CD4-positive, alpha-beta memory T cell (primary cell): ENCODE measurements around the gene RPL13A. TPM values are rescaled to one million over a fixed set of nuclear protein-coding genes. Genes with fewer than 3 reads are reported as not detected.

Source experiments
- CTCF ChIA-PET: fragments of 350-600 bp; sonication (Branson Sonifier 250); formaldehyde crosslinking; loops from one replicate; lab custom pipeline; 2021; ENCODE audit warnings: inconsistent platforms; ENCODE audit not compliant: partially characterized antibody; lab: Charles Lee
- POLR2A ChIA-PET: fragments of 350-600 bp; sonication (Branson Sonifier 250); formaldehyde crosslinking; loops from one replicate; lab custom pipeline; 2021; ENCODE audit not compliant: partially characterized antibody; lab: Charles Lee
- DNase-seq, 5 donors: peaks; one replicate each; pipeline versions ENCODE4 v3.0.0 to v3.0.0-alpha.2; 2020 to 2022; ENCODE audit warnings: mixed read lengths in 1 of 5
- H3K27ac ChIP-seq: one replicate; pipeline ENCODE4 v1.7.0; 2013; ENCODE audit warnings: low read depth, low read length
- H3K27me3 ChIP-seq: 2 replicates; pipeline ENCODE4 v1.7.0; 2013; ENCODE audit warnings: mild to moderate bottlenecking, low read length, moderate library complexity; ENCODE audit not compliant: insufficient read depth
- H3K36me3 ChIP-seq: 2 replicates; pipeline ENCODE4 v1.7.0; 2013; ENCODE audit warnings: mild to moderate bottlenecking, low read length, moderate library complexity; ENCODE audit not compliant: insufficient read depth
- H3K4me1 ChIP-seq: 2 replicates; pipeline ENCODE4 v1.7.0; 2013; ENCODE audit warnings: mild to moderate bottlenecking, low read length, moderate library complexity; ENCODE audit not compliant: insufficient read depth
- H3K4me3 ChIP-seq, 2 donors: one replicate each; pipeline ENCODE4 v1.7.0; 2013; ENCODE audit warnings: low read length in 2 of 2, mild to moderate bottlenecking in 1 of 2
- H3K9me3 ChIP-seq, 2 donors: one replicate each; pipeline ENCODE4 v1.7.0; 2013; ENCODE audit warnings: low read length in 2 of 2, control low read depth in 1 of 2; ENCODE audit not compliant: control insufficient read depth in 1 of 2
- H3K27ac Mint-ChIP-seq, 7 donors: one replicate each; pipeline ENCODE4 v1.8.0; 2020 to 2021; ENCODE audit warnings: mixed read lengths in 7 of 7, mild to moderate bottlenecking in 6 of 7, inconsistent platforms in 3 of 7, moderate library complexity in 3 of 7
- H3K27me3 Mint-ChIP-seq, 2 donors: one replicate each; pipeline ENCODE4 v1.8.0; 2020 to 2021; ENCODE audit warnings: mixed read lengths in 2 of 2
- H3K36me3 Mint-ChIP-seq, 2 donors: one replicate each; pipeline ENCODE4 v1.8.0; 2020 to 2021; ENCODE audit warnings: mixed read lengths in 2 of 2, inconsistent platforms in 1 of 2, mild to moderate bottlenecking in 1 of 2
- H3K4me1 Mint-ChIP-seq, 4 donors: one replicate each; pipeline ENCODE4 v1.8.0; 2020 to 2021; ENCODE audit warnings: mixed read lengths in 4 of 4, mild to moderate bottlenecking in 1 of 4
- H3K4me3 Mint-ChIP-seq, 8 donors: one replicate each; pipeline ENCODE4 v1.8.0; 2020 to 2021; ENCODE audit warnings: mixed read lengths in 8 of 8, mild to moderate bottlenecking in 7 of 8, moderate library complexity in 6 of 8, inconsistent platforms in 3 of 8
- H3K9me3 Mint-ChIP-seq, 8 donors: one replicate each; pipeline ENCODE4 v1.8.0; 2020 to 2021; ENCODE audit warnings: mixed read lengths in 8 of 8, mild to moderate bottlenecking in 5 of 8, inconsistent platforms in 3 of 8, moderate library complexity in 1 of 8
- intact Hi-C: fragments of 100-400 bp; cut with micrococcal nuclease; formaldehyde crosslinking; loops from one replicate; pipeline ENCODE4 v1.15.1; 2023
- polyA plus RNA-seq, 2 donors: library from polyadenylated mRNA; unstranded; fragments of 300-500 nt; fragmentation: Illumina TruSeq; gene quantifications; one replicate each; pipeline ENCODE4 v1.2.3, GENCODE V29; 2021
- total RNA-seq, 2 experiments: library from RNA; stranded (reverse); gene quantifications; one replicate each; pipeline ENCODE4 v1.2.3, GENCODE V29; 2021

The RPL13A gene
- total RNA-seq (1,000 to 10,000 TPM; 5,517 to 5,661 TPM), polyA plus RNA-seq (1,000 to 10,000 TPM; 1,827 to 3,046 TPM)

DNA sequence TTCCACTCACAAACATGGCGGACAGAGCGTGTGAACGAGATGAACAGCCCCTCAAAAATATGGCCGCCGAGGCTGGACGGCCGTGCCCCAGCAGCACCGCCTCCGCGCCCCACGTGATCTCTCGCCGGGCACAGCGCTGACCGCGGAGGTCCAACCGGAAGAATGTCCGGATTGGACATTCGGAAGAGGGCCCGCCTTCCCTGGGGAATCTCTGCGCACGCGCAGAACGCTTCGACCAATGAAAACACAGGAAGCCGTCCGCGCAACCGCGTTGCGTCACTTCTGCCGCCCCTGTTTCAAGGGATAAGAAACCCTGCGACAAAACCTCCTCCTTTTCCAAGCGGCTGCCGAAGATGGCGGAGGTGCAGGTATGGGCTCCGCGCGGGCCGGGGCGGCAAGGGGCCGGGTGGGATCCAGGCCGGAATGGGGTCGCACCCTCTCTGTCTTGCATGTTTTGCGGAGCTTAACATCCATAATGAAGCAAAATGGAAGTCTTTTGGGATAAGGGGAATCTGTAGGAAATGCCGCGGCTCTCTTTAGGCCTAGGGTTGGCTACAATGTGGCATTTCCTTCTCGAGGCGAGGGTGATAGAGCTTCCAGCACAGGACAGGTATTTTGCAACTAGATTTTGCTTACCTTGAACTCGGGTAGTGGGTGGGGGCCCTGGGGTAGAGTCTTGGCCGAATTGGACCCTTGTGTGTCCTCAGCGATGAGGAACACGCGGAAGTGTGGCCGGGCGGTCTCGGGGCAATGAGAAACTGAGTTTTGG lies at the start of gene RPL13A:
Gene RPL13A, plus strand, starts transcription at position 332 of the 769 bp plus-strand sequence. Its CDS starts 22 bp downstream, at position 354.
- peaks cover 0 to 12% (median 0%) of the 10 kb centered on the region in 8 donors for H3K9me3 Mint-ChIP-seq
- peaks cover 18 to 55% (median 36%) of the 10 kb centered on the region in 4 donors for H3K4me1 Mint-ChIP-seq
- DNase-seq = peak; percentile 98 to 100 (median 100)
- H3K4me1 ChIP-seq = peaks cover 39% of the 10 kb centered on the region
- no peaks in the 10 kb centered on the region for H3K9me3 ChIP-seq
- POLR2A ChIA-PET = interaction anchor here (0.6 to 4.5 kb wide), 33 partner anchors 10 to 389 kb away, joined by 3 to 79 read pairs (median 5); partner anchors contain the start of genes ALDH16A1, BCL2L12, CD37 and FCGRT
- H3K27me3 ChIP-seq = no peaks in the 10 kb centered on the region
- peak within 1 kb of the TSS; percentile 95 to 98 (median 98) for H3K27ac Mint-ChIP-seq
- intact Hi-C loops = loop anchor here (1.0 kb wide), 3 partner anchors 9 to 34 kb away; partner anchors contain the start of genes ALDH16A1, FLT3LG and RPS11
- peak within 1 kb of the TSS; percentile 85 for H3K27ac ChIP-seq
- H3K36me3 ChIP-seq = peaks cover 47% of the 10 kb centered on the region
- peak within 1 kb of the TSS; percentile 98 to 99 for H3K4me3 ChIP-seq
- H3K36me3 Mint-ChIP-seq = peaks cover 51 to 78% of the 10 kb centered on the region in 2 donors
- peak within 1 kb of the TSS; percentile 94 to 100 (median 98) for H3K4me3 Mint-ChIP-seq
- CTCF ChIA-PET = interaction anchor here (0.5 to 2.9 kb wide), 4 partner anchors 9 to 494 kb away, joined by 3 to 11 read pairs (median 10); partner anchors contain the start of genes FLT3LG and RUVBL2
- no peaks in the 10 kb centered on the region for H3K27me3 Mint-ChIP-seq

DNA sequence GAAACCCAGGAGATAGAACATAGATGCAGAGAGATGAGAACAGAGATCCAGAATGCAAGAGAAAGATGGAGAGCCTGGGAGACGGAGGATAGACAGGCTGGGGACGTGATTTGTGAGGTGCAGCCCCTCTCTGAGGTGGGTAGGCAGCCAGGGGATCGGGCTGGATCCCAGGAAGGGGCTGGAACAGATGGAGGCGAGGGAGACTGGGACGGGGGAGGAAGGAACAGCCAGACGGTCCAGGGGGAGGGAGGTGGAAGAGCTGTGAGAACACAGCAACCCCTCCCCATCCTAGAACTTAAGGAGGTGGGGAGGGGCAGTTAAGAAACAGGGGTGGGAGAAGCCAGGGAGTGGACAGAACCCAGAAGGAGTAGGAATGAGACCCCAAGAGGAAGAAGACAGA lies 49.1 kb upstream of the RPL13A start:
- Mint-ChIP-seq H3K27me3 (peaks cover 73 to 74% of the 10 kb centered on the region in 2 donors), H3K36me3 (peaks cover 2% of the 10 kb centered on the region in 2 donors), H3K4me1 (peaks cover 21 to 54% (median 30%) of the 10 kb centered on the region in 4 donors), H3K9me3 (peaks cover 0 to 3% (median 0%) of the 10 kb centered on the region in 8 donors), H3K4me3 (peak overlapping the region in 1 of 8 donors; percentile 1), H3K27ac (peak overlapping the region in 1 of 7 donors; percentile 79)
- H3K27ac ChIP-seq = no peak overlapping the region
- H3K4me1 ChIP-seq = peaks cover 39% of the 10 kb centered on the region
- POLR2A ChIA-PET = interaction anchor here (1.6 kb wide), 1 partner anchor 32 kb away, joined by 3 read pairs; no protein-coding TSS in a partner anchor
- H3K9me3 ChIP-seq = no peaks in the 10 kb centered on the region
- H3K36me3 ChIP-seq = no peaks in the 10 kb centered on the region
- DNase-seq = no peak
- peaks cover 63% of the 10 kb centered on the region for H3K27me3 ChIP-seq
- intact Hi-C loops = no loop called here
- H3K4me3 ChIP-seq = no peak overlapping the region
- CTCF ChIA-PET = no interaction called here

GRCh38 chr19:49439836-49440235 lies 47.6 kb upstream of the RPL13A start:
- H3K36me3 Mint-ChIP-seq = peaks cover 0 to 5% of the 10 kb centered on the region in 2 donors
- Histone ChIP-seq H3K9me3 (no peaks in the 10 kb centered on the region), H3K27me3 (peaks cover 56% of the 10 kb centered on the region), H3K27ac (no peak overlapping the region), H3K4me3 (no peak overlapping the region), H3K4me1 (peaks cover 40% of the 10 kb centered on the region), H3K36me3 (no peaks in the 10 kb centered on the region)
- peaks cover 65 to 73% of the 10 kb centered on the region in 2 donors for H3K27me3 Mint-ChIP-seq
- intact Hi-C loops = no loop called here
- peaks cover 0 to 8% (median 0%) of the 10 kb centered on the region in 8 donors for H3K9me3 Mint-ChIP-seq
- H3K27ac Mint-ChIP-seq = peak overlapping the region in 2 of 7 donors; percentile 44 to 51
- peaks cover 20 to 60% (median 33%) of the 10 kb centered on the region in 4 donors for H3K4me1 Mint-ChIP-seq
- CTCF ChIA-PET = interaction anchor here (1.0 to 1.7 kb wide), 3 partner anchors 12 to 48 kb away, joined by 3 to 4 read pairs (median 3); partner anchors contain the start of gene PIH1D1
- POLR2A ChIA-PET = interaction anchor here (1.2 to 1.6 kb wide), 3 partner anchors 13 to 30 kb away, joined by 3 to 4 read pairs (median 3); partner anchors contain the start of gene ALDH16A1
- H3K4me3 Mint-ChIP-seq = peak overlapping the region in 1 of 8 donors; percentile 39
- DNase-seq = no peak

GRCh38 chr19:49440439-49441209 lies 46.8 kb upstream of the RPL13A start:
- H3K27ac ChIP-seq = no peak overlapping the region
- peaks cover 0 to 8% (median 0%) of the 10 kb centered on the region in 8 donors for H3K9me3 Mint-ChIP-seq
- H3K9me3 ChIP-seq = no peaks in the 10 kb centered on the region
- intact Hi-C loops = no loop called here
- H3K4me3 Mint-ChIP-seq = peak overlapping the region in 7 of 8 donors; percentile 26 to 74 (median 61)
- peaks cover 57 to 66% of the 10 kb centered on the region in 2 donors for H3K27me3 Mint-ChIP-seq
- H3K36me3 ChIP-seq = no peaks in the 10 kb centered on the region
- no peak for DNase-seq
- ChIA-PET POLR2A (interaction anchor here (1.5 to 2.0 kb wide), 2 partner anchors 12 to 16 kb away, joined by 3 to 7 read pairs; partner anchors contain the start of gene PIH1D1), CTCF (interaction anchor here (1.2 to 2.7 kb wide), 3 partner anchors 11 to 46 kb away, joined by 3 to 12 read pairs (median 4); partner anchors contain the start of gene PIH1D1)
- H3K4me1 ChIP-seq = peaks cover 40% of the 10 kb centered on the region
- peak overlapping the region in 4 of 7 donors; percentile 26 to 77 (median 54) for H3K27ac Mint-ChIP-seq
- H3K4me3 ChIP-seq = no peak overlapping the region
- peaks cover 20 to 58% (median 35%) of the 10 kb centered on the region in 4 donors for H3K4me1 Mint-ChIP-seq
- peaks cover 56% of the 10 kb centered on the region for H3K27me3 ChIP-seq
- peaks cover 0 to 7% of the 10 kb centered on the region in 2 donors for H3K36me3 Mint-ChIP-seq

DNA sequence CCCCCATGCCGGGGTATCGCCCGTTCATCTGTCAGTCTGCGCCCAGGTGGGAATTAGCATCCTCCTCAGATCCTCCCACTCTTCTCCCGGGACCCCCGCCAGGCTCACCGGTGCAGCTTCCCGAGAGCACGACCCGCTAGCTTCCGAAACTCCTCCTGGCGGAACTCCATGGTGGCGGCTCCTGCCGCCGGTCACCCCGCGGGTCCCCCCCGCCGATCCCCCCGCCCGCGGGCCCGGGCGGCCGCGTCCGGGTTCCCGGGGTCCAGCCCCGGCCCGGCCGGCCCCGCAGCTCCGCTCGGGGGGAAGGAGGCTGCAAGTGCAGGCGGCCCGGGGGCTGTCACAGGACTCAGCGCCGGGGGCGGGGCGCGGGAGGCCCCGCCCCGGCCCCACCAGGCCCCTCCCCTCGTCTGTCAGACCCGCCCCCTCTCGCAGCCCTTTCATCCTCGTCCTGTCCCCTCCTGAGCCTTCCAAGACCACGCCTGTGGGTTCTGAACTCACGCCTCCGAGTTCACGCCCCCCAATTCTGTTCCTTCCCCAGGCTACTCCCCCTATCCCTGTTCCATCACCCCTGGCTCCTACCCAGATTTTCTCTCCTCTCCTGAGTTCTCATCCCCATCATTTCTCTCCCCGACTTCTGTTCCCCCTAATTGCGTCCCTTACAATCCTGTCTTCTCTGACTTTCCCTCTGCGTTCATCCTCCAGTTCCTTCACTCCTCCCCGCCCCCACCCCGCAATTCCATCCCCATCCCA lies 46.0 kb upstream of the RPL13A start, which contains the start of gene SLC17A7:
Gene SLC17A7, minus strand, starts transcription at position 318 of the 750 bp plus-strand sequence. Its CDS starts 148 bp downstream, at position 170.
- H3K27me3 Mint-ChIP-seq = peaks cover 49 to 59% of the 10 kb centered on the region in 2 donors
- POLR2A ChIA-PET = interaction anchor here (0.6 to 2.9 kb wide), 7 partner anchors 11 to 55 kb away, joined by 3 to 15 read pairs (median 5); partner anchors contain the start of genes PIH1D1 and RPS11
- no peaks in the 10 kb centered on the region for H3K9me3 ChIP-seq
- no peak within 1 kb of the TSS for H3K4me3 ChIP-seq
- H3K36me3 Mint-ChIP-seq = peaks cover 0 to 11% of the 10 kb centered on the region in 2 donors
- no peak for DNase-seq
- peaks cover 36% of the 10 kb centered on the region for H3K4me1 ChIP-seq
- H3K36me3 ChIP-seq = peaks cover under 1% of the 10 kb centered on the region
- peak within 1 kb of the TSS; percentile 77 to 85 (median 82) for H3K4me3 Mint-ChIP-seq
- CTCF ChIA-PET = interaction anchor here (0.5 to 15.5 kb wide), 6 partner anchors 10 to 662 kb away, joined by 3 to 227 read pairs (median 8); partner anchors contain the start of genes FLT3LG and PIH1D1
- intact Hi-C loops = no loop called here
- peak within 1 kb of the TSS in 6 of 7 donors; percentile 42 to 85 (median 74) for H3K27ac Mint-ChIP-seq
- peaks cover 0 to 4% (median 0%) of the 10 kb centered on the region in 8 donors for H3K9me3 Mint-ChIP-seq
- peaks cover 55% of the 10 kb centered on the region for H3K27me3 ChIP-seq
- no peak within 1 kb of the TSS for H3K27ac ChIP-seq
- H3K4me1 Mint-ChIP-seq = peaks cover 20 to 51% (median 31%) of the 10 kb centered on the region in 4 donors
